Adipocyte (in vitro differentiated cells): ENCODE data around the gene SLX4IP.

Experiments
- DNase-seq: peaks from one replicate; pipeline ENCODE4 v3.0.0-alpha.2; 2015; ENCODE audit warnings: low read depth
- H3K27me3 ChIP-seq: replicated peaks from 2 replicates; pipeline ENCODE4 v1.7.0; 2013; ENCODE audit warnings: mild to moderate bottlenecking, low read length, moderate library complexity; ENCODE audit not compliant: control insufficient read depth, insufficient read depth
- H3K36me3 ChIP-seq: 2 replicates; pipeline ENCODE4 v1.7.0; 2013; ENCODE audit warnings: low read length, mild to moderate bottlenecking, moderate library complexity; ENCODE audit not compliant: control insufficient read depth, insufficient read depth, severe bottlenecking
- H3K4me1 ChIP-seq: 2 replicates; pipeline ENCODE4 v1.7.0; 2013; ENCODE audit warnings: mild to moderate bottlenecking, low read length, moderate library complexity; ENCODE audit not compliant: control insufficient read depth, insufficient read depth
- H3K4me3 ChIP-seq: 2 replicates; pipeline ENCODE4 v1.7.0; 2013; ENCODE audit warnings: mild to moderate bottlenecking, low read length, moderate library complexity
- H3K9ac ChIP-seq: 2 replicates; pipeline ENCODE4 v1.7.0; 2013; ENCODE audit warnings: mild to moderate bottlenecking, low read length, moderate library complexity
- H3K9me3 ChIP-seq: 2 replicates; pipeline ENCODE4 v1.7.0; 2013; ENCODE audit warnings: mild to moderate bottlenecking, low read length, moderate library complexity; ENCODE audit not compliant: control insufficient read depth

SLX4IP gene

DNA sequence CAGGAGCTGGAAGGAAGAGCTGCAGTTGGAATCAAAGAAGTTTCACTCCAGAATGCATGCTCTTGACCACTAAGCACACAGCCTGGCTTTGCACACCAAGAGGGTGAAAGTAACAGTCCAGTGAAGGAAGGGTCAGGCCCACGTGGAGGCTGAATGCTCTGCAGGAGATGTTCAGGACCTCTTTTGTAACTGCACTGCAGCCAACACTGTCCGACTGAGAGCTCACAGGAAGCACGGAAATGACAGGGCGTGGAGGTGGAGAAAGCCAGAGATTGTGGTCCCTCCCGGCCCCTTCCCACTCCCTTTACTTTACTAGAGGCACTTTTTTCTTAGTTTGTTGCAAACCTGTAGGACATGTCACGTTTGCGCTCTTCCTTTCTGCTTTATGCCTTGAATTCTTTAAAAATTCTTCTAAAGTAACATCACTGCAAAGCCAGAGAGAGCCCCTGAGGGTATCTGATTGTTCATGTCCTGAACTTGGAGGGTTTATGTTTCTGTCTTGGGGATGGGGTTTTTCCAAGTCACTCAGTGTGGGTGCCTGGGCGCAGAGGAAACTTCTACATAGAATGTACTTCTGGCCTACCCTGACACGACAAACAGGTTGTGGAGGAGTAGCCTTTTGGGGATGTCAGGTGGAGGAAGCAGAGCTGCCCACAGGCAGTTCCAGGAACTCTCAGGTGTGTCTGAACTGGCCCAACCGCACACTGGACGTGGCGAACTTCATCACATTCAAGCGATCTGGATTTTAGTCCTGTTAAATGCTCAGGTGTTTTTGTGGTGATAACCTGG is 197.8 kb downstream of the SLX4IP start:
- no peak for DNase-seq
- Histone ChIP-seq H3K4me3 (no peak overlapping the region), H3K36me3 (peaks cover 4% of the 10 kb centered on the region), H3K4me1 (peaks cover 45% of the 10 kb centered on the region), H3K27me3 (no peaks in the 10 kb centered on the region), H3K9ac (no peak overlapping the region), H3K9me3 (no peaks in the 10 kb centered on the region)

DNA sequence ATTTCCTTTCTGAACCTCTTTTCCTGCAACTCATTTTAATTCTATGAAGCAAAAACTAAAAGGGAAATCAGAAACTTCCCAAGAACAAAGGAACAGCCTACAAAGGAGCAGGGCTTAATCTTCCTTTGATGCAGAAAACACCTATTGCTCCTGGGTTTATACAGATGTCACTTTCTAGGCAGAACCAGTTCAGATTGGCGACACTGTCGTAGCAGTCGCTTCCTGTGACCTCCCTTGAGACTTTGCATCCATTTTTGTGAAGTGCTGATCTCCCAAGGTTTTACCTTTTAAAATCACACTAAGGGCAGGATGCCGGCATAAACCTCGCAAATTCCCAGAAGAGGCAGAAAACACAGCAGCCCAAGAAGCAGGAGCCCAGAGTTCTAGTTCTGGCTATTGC is 198.6 kb downstream of the SLX4IP start:
- DNase-seq = no peak
- Histone ChIP-seq H3K4me3 (no peak overlapping the region), H3K9ac (no peak overlapping the region), H3K9me3 (no peaks in the 10 kb centered on the region), H3K27me3 (no peaks in the 10 kb centered on the region), H3K36me3 (peaks cover 11% of the 10 kb centered on the region), H3K4me1 (peaks cover 41% of the 10 kb centered on the region)

DNA sequence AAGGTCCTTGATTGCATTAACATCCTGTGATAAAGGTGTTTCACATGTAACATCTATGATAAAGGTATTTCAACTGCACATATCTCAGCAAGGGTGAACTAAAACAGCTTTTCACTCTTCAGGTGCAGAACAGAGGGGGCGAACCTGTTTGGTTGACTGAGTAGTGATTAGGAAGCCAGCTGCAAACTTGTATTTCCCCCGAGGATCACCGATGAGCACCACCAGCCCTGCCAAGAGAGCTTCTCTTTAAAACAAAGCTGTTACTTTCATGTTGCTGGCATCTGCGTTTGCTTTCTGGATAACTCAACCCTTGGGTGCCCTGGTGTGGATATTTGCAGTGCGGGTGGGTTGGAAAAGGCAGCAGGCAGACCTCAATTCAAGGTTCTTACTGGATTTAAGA is 199.1 kb downstream of the SLX4IP start:
- Histone ChIP-seq H3K4me1 (peaks cover 41% of the 10 kb centered on the region), H3K9ac (no peak overlapping the region), H3K9me3 (no peaks in the 10 kb centered on the region), H3K4me3 (no peak overlapping the region), H3K36me3 (peaks cover 16% of the 10 kb centered on the region), H3K27me3 (no peaks in the 10 kb centered on the region)
- DNase-seq = no peak

DNA sequence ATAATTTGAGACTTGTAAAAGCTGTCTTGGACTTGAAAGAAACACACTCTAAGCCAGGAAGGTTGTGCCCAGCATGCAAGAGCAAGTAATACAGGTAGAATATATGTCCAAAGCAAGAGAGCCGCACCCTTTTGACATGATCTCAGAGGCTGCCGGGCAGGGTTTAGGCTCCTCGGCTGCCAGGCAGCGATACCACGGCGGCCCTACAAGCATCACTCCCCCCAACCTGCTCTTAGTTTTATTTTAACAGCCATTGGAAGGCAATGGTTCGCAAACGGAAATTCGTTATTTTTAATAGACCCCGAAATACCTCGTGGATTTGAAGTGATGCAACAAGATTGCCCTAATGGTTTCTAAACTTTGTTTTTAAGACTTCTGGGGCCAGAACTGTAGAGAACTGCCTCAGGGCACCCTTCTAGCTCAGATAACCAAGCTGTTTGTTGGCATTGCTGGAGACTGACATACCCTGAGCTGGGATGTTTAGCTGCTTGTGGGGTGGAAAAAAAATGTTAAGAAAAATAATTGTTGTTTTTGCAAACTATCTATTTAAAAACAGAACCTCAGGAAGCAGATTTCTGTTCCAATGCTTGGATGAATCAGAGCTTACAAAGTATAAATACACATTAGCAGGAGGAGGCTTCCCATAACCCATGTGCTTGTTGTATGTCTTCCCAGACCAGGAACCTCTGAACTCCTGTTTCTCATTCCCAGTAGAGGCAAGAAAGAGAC is 199.7 kb downstream of the SLX4IP start:
- no peaks in the 10 kb centered on the region for H3K9me3 ChIP-seq
- peak overlapping the region; percentile 62 for H3K9ac ChIP-seq
- H3K36me3 ChIP-seq = peaks cover 22% of the 10 kb centered on the region
- no peaks in the 10 kb centered on the region for H3K27me3 ChIP-seq
- DNase-seq = peak; percentile 80
- peaks cover 41% of the 10 kb centered on the region for H3K4me1 ChIP-seq
- H3K4me3 ChIP-seq = peak overlapping the region; percentile 54

DNA sequence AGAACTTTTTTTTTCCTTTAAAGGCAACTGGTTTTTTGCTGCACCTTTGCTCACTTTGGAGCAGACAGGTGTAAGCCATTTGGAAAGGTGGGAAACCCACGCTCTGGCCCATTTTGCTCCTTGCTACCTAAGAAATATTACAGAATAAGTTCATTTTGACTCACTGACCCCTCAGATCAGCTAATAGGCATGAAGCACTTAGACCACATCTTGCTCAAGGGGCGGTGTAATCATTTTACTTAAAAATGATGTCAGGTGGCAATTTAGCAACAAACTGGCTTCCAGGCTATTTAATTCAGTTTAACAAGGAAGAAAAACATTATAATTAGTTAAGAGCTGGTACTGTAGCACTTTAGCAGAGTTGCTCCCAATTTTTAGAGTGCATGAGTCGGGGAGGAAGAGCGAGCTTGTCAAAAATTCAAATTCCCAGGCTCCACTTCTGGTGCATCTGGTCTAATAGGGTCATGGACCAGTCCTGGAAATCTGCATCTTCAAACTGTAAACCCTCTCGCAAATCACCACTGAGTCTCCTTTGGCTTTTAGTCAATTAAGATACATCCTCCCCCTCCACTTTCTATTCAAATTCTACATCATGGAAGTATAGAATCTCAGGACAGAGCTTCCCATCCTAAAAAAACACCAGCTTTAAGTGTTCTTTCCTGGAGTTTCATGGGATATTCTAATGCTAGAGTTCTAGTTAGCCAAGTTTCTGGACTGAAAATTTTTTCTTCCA is 200.5 kb downstream of the SLX4IP start:
- no peaks in the 10 kb centered on the region for H3K9me3 ChIP-seq
- H3K4me3 ChIP-seq = peak overlapping the region; percentile 54
- H3K36me3 ChIP-seq = peaks cover 30% of the 10 kb centered on the region
- H3K27me3 ChIP-seq = no peaks in the 10 kb centered on the region
- peak; percentile 33 for DNase-seq
- H3K4me1 ChIP-seq = peaks cover 41% of the 10 kb centered on the region
- H3K9ac ChIP-seq = peak overlapping the region; percentile 62

DNA sequence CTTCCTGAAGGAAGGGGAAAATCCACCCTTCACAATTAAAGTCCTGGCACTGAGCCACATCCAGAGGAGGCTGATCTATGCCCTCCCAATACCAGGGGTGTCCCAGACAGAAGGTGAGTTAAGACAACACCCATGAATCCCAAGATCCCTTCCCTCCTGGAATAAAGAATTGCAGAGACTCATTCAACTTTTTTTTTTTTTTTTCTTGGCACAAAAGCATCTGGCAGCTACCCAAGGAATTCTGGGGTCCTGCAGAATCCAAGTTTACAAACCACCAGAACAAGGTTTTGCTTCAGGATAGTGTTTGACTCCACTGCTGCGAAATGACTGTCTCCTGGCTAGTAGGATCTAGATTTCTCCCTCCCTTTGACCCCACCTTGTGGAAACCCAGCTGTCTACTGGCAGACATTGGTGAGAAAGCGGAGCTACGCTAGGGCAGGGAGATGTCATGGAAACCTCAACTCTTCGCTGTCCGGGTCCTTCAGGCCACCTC is 201.3 kb downstream of the SLX4IP start:
- H3K9ac ChIP-seq = peak overlapping the region; percentile 19
- H3K27me3 ChIP-seq = no peaks in the 10 kb centered on the region
- H3K4me1 ChIP-seq = peaks cover 41% of the 10 kb centered on the region
- peak; percentile 29 for DNase-seq
- peaks cover 37% of the 10 kb centered on the region for H3K36me3 ChIP-seq
- peak overlapping the region; percentile 21 for H3K4me3 ChIP-seq
- H3K9me3 ChIP-seq = no peaks in the 10 kb centered on the region

DNA sequence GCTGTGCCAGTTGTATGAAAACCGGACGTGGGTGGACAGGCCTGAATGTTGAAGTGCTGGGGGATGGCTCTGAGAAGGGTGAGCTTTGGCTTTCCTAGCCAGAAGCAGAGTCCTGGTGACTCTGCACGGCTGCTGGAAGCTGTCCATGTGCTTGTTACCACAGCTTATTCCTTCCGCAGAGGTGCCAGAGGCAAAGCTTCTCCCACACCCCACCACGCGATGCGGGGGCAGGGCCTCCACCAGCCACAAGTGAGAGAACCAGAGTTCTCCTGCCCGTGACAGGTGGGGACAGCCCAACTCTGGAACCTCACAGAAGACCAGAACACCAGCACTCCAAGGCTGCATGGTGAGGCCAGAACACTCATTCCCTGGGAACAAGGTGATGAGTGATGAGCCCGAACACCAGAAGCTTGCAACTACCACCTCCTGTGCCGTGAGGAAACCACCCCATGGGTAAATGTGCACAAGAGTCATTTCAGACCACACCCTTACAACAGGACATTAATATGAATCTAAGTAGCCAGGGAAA is 202.0 kb downstream of the SLX4IP start:
- H3K9me3 ChIP-seq = no peaks in the 10 kb centered on the region
- H3K4me3 ChIP-seq = peak overlapping the region; percentile 5
- no peak for DNase-seq
- peaks cover 45% of the 10 kb centered on the region for H3K36me3 ChIP-seq
- peak overlapping the region; percentile 8 for H3K9ac ChIP-seq
- H3K27me3 ChIP-seq = no peaks in the 10 kb centered on the region
- peaks cover 41% of the 10 kb centered on the region for H3K4me1 ChIP-seq

DNA sequence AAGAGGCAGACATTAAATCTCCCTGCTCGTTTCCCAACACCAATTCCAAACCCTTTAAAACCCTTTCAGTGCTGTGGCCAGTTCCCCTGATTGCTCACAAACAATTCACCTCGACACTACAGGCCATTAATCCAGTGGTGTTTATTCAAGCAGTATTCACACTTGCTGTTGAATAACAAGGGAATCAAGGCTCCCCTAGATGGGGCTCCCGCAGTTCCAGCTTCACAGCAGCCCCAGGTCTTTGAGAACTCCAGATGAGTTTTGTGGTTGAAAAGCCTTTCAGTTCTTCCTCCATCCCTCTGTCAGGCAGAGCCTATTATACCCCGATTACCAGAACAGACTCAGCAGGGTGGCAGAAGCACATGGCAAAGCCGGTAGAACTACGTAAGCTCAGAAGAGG is 202.5 kb downstream of the SLX4IP start:
- peaks cover 49% of the 10 kb centered on the region for H3K36me3 ChIP-seq

DNA sequence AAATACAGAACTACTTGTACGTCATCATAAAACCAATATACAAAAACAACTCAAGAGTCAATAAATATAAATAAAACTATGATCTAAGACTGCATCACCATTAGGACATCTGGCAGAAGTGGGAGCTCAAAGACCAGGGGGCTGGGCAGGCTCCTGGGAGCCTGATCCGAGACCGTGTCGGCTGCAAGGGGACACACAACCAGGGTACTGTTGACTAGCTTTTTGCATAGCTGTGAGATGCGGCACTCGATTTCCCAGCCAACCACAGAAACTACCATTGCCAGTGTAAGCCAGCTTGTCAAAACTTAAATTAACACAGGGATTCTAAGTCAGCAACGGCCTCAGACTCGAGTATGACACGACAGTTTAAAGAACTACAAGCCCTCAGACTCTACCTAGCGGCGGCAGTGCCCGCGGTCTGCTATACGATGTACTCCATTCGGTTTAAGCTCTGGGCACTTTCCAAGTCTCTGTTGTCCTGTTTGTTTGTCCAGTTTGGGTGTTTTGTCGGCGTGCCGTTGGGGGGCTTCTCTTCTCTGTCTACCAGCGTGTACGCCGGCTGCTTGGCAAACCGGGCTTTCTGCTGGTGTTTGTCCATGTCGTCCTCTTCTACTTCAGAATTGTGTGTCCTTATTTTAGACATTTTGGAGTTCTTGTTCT is 204.1 kb downstream of the SLX4IP start:
- Histone ChIP-seq H3K27me3 (no peaks in the 10 kb centered on the region), H3K36me3 (peaks cover 66% of the 10 kb centered on the region), H3K9me3 (no peaks in the 10 kb centered on the region), H3K4me1 (peaks cover 41% of the 10 kb centered on the region), H3K9ac (no peak overlapping the region), H3K4me3 (no peak overlapping the region)
- no peak for DNase-seq

More for the DNA sequence above, 202.5 kb downstream of the SLX4IP start:
- peak overlapping the region; percentile 5 for H3K4me3 ChIP-seq
- H3K27me3 ChIP-seq = no peaks in the 10 kb centered on the region
- no peak overlapping the region for H3K9ac ChIP-seq
- peaks cover 41% of the 10 kb centered on the region for H3K4me1 ChIP-seq
- no peaks in the 10 kb centered on the region for H3K9me3 ChIP-seq
- DNase-seq = no peak

DNA sequence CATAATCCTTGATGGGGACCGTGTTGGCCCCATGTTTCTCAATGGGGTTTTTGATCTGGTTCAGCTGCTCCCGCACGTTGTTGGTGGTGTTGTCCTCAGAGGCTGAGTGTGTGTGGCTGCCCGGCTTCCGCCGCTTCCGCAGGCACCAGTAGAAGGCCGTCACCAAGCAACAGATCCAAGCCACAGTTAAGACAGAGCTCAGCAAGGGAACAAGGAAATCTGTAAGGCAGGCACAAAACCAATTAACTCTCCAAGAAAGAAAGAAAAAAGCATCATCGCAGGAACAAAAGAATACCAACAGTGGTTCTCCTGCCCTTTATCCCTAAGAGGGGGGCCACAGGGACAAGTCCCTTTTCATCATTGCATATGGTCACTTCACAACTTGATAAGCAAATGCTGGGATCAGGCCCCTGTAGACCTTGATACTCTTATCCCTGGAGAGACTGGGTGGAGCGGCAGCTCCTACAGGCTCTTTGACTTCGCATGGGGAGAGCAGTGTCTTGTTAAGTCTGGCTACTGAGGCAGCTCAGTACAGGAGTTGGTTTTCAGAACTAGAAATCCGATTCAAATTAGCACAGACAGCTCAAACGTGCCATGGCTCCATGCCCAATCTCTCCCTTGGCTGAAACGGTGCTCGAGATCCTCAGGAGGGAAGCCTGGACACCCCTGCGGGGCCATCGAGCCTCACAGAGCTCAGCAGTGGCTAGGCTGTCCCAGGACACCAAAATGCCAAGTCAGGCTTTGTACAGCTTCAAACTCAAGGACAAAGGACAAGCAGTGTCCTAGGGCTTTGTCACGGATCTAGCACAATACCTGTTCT is 204.8 kb downstream of the SLX4IP start:
- Histone ChIP-seq H3K4me1 (peaks cover 34% of the 10 kb centered on the region), H3K9ac (no peak overlapping the region), H3K4me3 (no peak overlapping the region), H3K36me3 (peaks cover 73% of the 10 kb centered on the region), H3K9me3 (no peaks in the 10 kb centered on the region), H3K27me3 (no peaks in the 10 kb centered on the region)
- no peak for DNase-seq
